Measurements from ENCODE around the gene CLIC4.

DNA sequence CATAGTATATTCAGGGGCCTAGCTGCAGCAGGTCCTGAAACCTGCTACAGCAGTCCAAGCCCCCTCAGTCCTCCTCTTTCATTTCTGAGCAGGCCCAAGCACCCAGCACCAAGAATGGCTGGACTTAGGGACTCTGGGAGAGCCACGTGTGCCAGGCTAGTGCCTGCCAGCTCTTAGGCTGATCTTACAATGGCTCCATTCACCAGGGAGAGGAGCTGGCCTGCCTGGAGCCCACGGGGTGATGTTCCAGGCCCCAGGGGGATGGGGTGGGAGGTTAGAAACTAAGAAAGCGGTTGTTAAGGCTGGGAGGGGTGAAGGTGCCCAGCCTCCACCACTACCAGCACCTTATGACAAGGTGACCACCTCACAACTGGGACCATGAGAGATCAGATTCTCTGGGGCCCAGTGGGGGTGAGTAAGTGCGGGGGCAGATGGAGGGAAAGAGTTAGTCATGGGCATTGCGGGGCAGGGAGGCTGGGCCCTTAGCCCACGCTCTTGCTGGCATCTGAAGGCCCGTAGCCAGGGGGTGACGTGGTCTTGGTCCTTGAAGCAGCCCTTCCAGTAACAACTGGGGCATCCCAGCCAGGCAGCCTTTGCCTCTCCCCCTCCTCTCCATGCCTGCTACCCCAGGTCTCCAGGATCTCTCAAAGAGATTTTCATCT, 30.3 kb upstream of the CLIC4 start:
- TF ChIP-seq, protein P1, sequence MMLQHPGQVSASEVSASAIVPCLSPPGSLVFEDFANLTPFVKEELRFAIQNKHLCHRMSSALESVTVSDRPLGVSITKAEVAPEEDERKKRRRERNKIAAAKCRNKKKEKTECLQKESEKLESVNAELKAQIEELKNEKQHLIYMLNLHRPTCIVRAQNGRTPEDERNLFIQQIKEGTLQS (CRISPR knock-in tag; conservative IDR thresholded peaks at IDR 0.05): no peak
- TF ChIP-seq, protein P2, sequence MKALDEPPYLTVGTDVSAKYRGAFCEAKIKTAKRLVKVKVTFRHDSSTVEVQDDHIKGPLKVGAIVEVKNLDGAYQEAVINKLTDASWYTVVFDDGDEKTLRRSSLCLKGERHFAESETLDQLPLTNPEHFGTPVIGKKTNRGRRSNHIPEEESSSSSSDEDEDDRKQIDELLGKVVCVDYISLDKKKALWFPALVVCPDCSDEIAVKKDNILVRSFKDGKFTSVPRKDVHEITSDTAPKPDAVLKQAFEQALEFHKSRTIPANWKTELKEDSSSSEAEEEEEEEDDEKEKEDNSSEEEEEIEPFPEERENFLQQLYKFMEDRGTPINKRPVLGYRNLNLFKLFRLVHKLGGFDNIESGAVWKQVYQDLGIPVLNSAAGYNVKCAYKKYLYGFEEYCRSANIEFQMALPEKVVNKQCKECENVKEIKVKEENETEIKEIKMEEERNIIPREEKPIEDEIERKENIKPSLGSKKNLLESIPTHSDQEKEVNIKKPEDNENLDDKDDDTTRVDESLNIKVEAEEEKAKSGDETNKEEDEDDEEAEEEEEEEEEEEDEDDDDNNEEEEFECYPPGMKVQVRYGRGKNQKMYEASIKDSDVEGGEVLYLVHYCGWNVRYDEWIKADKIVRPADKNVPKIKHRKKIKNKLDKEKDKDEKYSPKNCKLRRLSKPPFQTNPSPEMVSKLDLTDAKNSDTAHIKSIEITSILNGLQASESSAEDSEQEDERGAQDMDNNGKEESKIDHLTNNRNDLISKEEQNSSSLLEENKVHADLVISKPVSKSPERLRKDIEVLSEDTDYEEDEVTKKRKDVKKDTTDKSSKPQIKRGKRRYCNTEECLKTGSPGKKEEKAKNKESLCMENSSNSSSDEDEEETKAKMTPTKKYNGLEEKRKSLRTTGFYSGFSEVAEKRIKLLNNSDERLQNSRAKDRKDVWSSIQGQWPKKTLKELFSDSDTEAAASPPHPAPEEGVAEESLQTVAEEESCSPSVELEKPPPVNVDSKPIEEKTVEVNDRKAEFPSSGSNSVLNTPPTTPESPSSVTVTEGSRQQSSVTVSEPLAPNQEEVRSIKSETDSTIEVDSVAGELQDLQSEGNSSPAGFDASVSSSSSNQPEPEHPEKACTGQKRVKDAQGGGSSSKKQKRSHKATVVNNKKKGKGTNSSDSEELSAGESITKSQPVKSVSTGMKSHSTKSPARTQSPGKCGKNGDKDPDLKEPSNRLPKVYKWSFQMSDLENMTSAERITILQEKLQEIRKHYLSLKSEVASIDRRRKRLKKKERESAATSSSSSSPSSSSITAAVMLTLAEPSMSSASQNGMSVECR (CRISPR knock-in tag; IDR thresholded peaks at IDR 0.05; ENCODE audit: borderline replicate concordance): no peak
